Activated CD4-positive, alpha-beta T cell treated with anti-CD3 and anti-CD28 coated beads, Interleukin-2, amount 50 U/mL, for 48 hours (primary cell): ENCODE results near the gene HS2ST1.

Experiments
- DNase-seq, 2 experiments: peaks; one replicate each; pipeline ENCODE4 v3.0.0-alpha.2; 2020

HS2ST1 gene

GRCh38 chr1:87144316-87144895, 230.0 kb downstream of the HS2ST1 start:
- DNase-seq, result no peak

- DNase-seq, result no peak
Observed at GRCh38 chr1:87144981-87145380, 230.5 kb downstream of the HS2ST1 start.

GRCh38 chr1:87146538-87146937, 232.1 kb downstream of the HS2ST1 start:
- no peak for DNase-seq

GRCh38 chr1:87146986-87147385, 232.6 kb downstream of the HS2ST1 start:
- no peak for DNase-seq

- no peak for DNase-seq
Observed at GRCh38 chr1:87147851-87148250, 233.4 kb downstream of the HS2ST1 start.

- DNase-seq, result no peak
Observed at GRCh38 chr1:87148661-87149060, 234.2 kb downstream of the HS2ST1 start.

- no peak for DNase-seq
Observed at GRCh38 chr1:87149241-87150041, 235.0 kb downstream of the HS2ST1 start.

- DNase-seq, result no peak
Observed at GRCh38 chr1:87150143-87150542, 235.7 kb downstream of the HS2ST1 start.

- peak; percentile 42 to 47 for DNase-seq
Observed at GRCh38 chr1:87151500-87152421, 237.3 kb downstream of the HS2ST1 start.

GRCh38 chr1:87154384-87154783, 239.9 kb downstream of the HS2ST1 start:
- DNase-seq, result no peak

- no peak for DNase-seq
Observed at GRCh38 chr1:87155170-87155569, 240.7 kb downstream of the HS2ST1 start.

GRCh38 chr1:87155648-87156047, 241.2 kb downstream of the HS2ST1 start:
- DNase-seq, result no peak

- no peak for DNase-seq
Observed at GRCh38 chr1:87156124-87156523, 241.7 kb downstream of the HS2ST1 start.

- DNase-seq, result no peak
Observed at GRCh38 chr1:87159378-87159915, 245.0 kb downstream of the HS2ST1 start.
